ENCODE data around the gene SLC6A8. TPM values are rescaled to one million over a fixed set of nuclear protein-coding genes. Genes with fewer than 3 reads are reported as not detected.
A peak's percentile ranks its signal among the peaks of the same experiment; 100 is the strongest.

The SLC6A8 gene
- total RNA-seq, 2 experiments from 2014 or later: 0.68 to 0.70 TPM

GRCh38 chrX:153645151-153645550 is 42.6 kb upstream of the SLC6A8 start:
- Mint-ChIP-seq H3K27ac (no peak overlapping the region), H3K4me1 (peaks cover 5% of the 10 kb centered on the region), H3K27me3 (peaks cover 54% of the 10 kb centered on the region), H3K4me3 (no peak overlapping the region), H3K36me3 (no peaks in the 10 kb centered on the region), H3K9me3 (no peaks in the 10 kb centered on the region)
- no peak for DNase-seq

- Mint-ChIP-seq H3K27me3 (peaks cover 51% of the 10 kb centered on the region), H3K9me3 (no peaks in the 10 kb centered on the region), H3K36me3 (no peaks in the 10 kb centered on the region), H3K4me1 (peaks cover 5% of the 10 kb centered on the region), H3K4me3 (no peak overlapping the region), H3K27ac (no peak overlapping the region)
- DNase-seq: no peak
These were observed 41.7 kb upstream of the SLC6A8 start for GRCh38 chrX:153645921-153646488.

- no peak for DNase-seq
- Mint-ChIP-seq H3K9me3 (no peaks in the 10 kb centered on the region), H3K27ac (no peak within 1 kb of the TSS), H3K36me3 (no peaks in the 10 kb centered on the region), H3K4me1 (peaks cover 5% of the 10 kb centered on the region), H3K27me3 (peaks cover 44% of the 10 kb centered on the region), H3K4me3 (no peak within 1 kb of the TSS)
These were observed 40.9 kb upstream of the SLC6A8 start, which contains the start of gene DUSP9 for GRCh38 chrX:153646620-153647373. Gene DUSP9, plus strand, starts transcription at chrX:153647203. Its CDS starts 751 bp downstream, at chrX:153647954.

- H3K27ac Mint-ChIP-seq: no peak overlapping the region
- H3K4me3 Mint-ChIP-seq: no peak overlapping the region
- H3K36me3 Mint-ChIP-seq: no peaks in the 10 kb centered on the region
- DNase-seq: no peak
- peaks cover 4% of the 10 kb centered on the region for H3K4me1 Mint-ChIP-seq
- H3K9me3 Mint-ChIP-seq: no peaks in the 10 kb centered on the region
- H3K27me3 Mint-ChIP-seq: peaks cover 41% of the 10 kb centered on the region
These were observed 40.0 kb upstream of the SLC6A8 start for GRCh38 chrX:153647461-153648357.

GRCh38 chrX:153648358-153649177 is 39.2 kb upstream of the SLC6A8 start:
- Mint-ChIP-seq H3K36me3 (no peaks in the 10 kb centered on the region), H3K27ac (no peak overlapping the region), H3K27me3 (peaks cover 33% of the 10 kb centered on the region), H3K4me3 (no peak overlapping the region), H3K9me3 (peaks cover 2% of the 10 kb centered on the region), H3K4me1 (peaks cover under 1% of the 10 kb centered on the region)
- no peak for DNase-seq

- no peaks in the 10 kb centered on the region for H3K4me1 Mint-ChIP-seq
- H3K9me3 Mint-ChIP-seq: peaks cover 2% of the 10 kb centered on the region
- H3K27me3 Mint-ChIP-seq: peaks cover 28% of the 10 kb centered on the region
- H3K36me3 Mint-ChIP-seq: no peaks in the 10 kb centered on the region
- H3K27ac Mint-ChIP-seq: no peak overlapping the region
- H3K4me3 Mint-ChIP-seq: no peak overlapping the region
- DNase-seq: peak; percentile 43
These were observed 38.4 kb upstream of the SLC6A8 start for GRCh38 chrX:153649178-153649914.

GRCh38 chrX:153649915-153650782 is 37.6 kb upstream of the SLC6A8 start:
- H3K27ac Mint-ChIP-seq: no peak overlapping the region
- no peaks in the 10 kb centered on the region for H3K4me1 Mint-ChIP-seq
- DNase-seq: no peak
- peaks cover 21% of the 10 kb centered on the region for H3K27me3 Mint-ChIP-seq
- H3K4me3 Mint-ChIP-seq: no peak overlapping the region
- H3K36me3 Mint-ChIP-seq: no peaks in the 10 kb centered on the region
- H3K9me3 Mint-ChIP-seq: peaks cover 2% of the 10 kb centered on the region

GRCh38 chrX:153650959-153651358 is 36.8 kb upstream of the SLC6A8 start:
- Mint-ChIP-seq H3K36me3 (no peaks in the 10 kb centered on the region), H3K4me1 (no peaks in the 10 kb centered on the region), H3K27ac (no peak overlapping the region), H3K27me3 (peaks cover 13% of the 10 kb centered on the region), H3K9me3 (peaks cover 2% of the 10 kb centered on the region), H3K4me3 (no peak overlapping the region)
- DNase-seq: no peak

- H3K27ac Mint-ChIP-seq: no peak overlapping the region
- no peak for DNase-seq
- H3K9me3 Mint-ChIP-seq: peaks cover 2% of the 10 kb centered on the region
- no peaks in the 10 kb centered on the region for H3K36me3 Mint-ChIP-seq
- no peaks in the 10 kb centered on the region for H3K4me1 Mint-ChIP-seq
- H3K27me3 Mint-ChIP-seq: peaks cover 7% of the 10 kb centered on the region
- no peak overlapping the region for H3K4me3 Mint-ChIP-seq
These were observed 36.1 kb upstream of the SLC6A8 start for GRCh38 chrX:153651540-153652079.

GRCh38 chrX:153653556-153653955 is 34.2 kb upstream of the SLC6A8 start:
- Mint-ChIP-seq H3K9me3 (peaks cover 2% of the 10 kb centered on the region), H3K27me3 (peaks cover 4% of the 10 kb centered on the region), H3K36me3 (no peaks in the 10 kb centered on the region), H3K4me3 (no peak overlapping the region), H3K4me1 (no peaks in the 10 kb centered on the region), H3K27ac (no peak overlapping the region)
- DNase-seq: no peak

GRCh38 chrX:153657161-153657560 is 30.6 kb upstream of the SLC6A8 start:
- H3K27ac Mint-ChIP-seq: no peak overlapping the region
- no peak for DNase-seq
- H3K4me3 Mint-ChIP-seq: no peak overlapping the region
- no peaks in the 10 kb centered on the region for H3K36me3 Mint-ChIP-seq
- peaks cover 2% of the 10 kb centered on the region for H3K9me3 Mint-ChIP-seq
- H3K4me1 Mint-ChIP-seq: no peaks in the 10 kb centered on the region
- H3K27me3 Mint-ChIP-seq: peaks cover 16% of the 10 kb centered on the region

- Mint-ChIP-seq H3K9me3 (no peaks in the 10 kb centered on the region), H3K36me3 (no peaks in the 10 kb centered on the region), H3K4me3 (no peak overlapping the region), H3K4me1 (no peaks in the 10 kb centered on the region), H3K27ac (no peak overlapping the region), H3K27me3 (peaks cover 24% of the 10 kb centered on the region)
- no peak for DNase-seq
These were observed 28.5 kb upstream of the SLC6A8 start for GRCh38 chrX:153659268-153659667.

GRCh38 chrX:153662266-153662665 is 25.5 kb upstream of the SLC6A8 start:
- H3K27me3 Mint-ChIP-seq: peaks cover 37% of the 10 kb centered on the region
- no peaks in the 10 kb centered on the region for H3K9me3 Mint-ChIP-seq
- no peak for DNase-seq
- no peaks in the 10 kb centered on the region for H3K4me1 Mint-ChIP-seq
- no peaks in the 10 kb centered on the region for H3K36me3 Mint-ChIP-seq
- no peak overlapping the region for H3K27ac Mint-ChIP-seq
- H3K4me3 Mint-ChIP-seq: peak overlapping the region; percentile 32
